Liver (tissue), 3 donors: ENCODE measurements around the gene SLC36A3.

Experiments
- ATF3 ChIP-seq: IDR thresholded peaks from 2 replicates; pipeline ENCODE4 v1.6.1; 2016; ENCODE audit warnings: antibody characterized with exemption
- CTCF ChIP-seq: fragments of 150-350 bp; IDR thresholded peaks from 2 replicates; pipeline ENCODE4 v1.5.1; 2017; ENCODE audit warnings: improper control_type of control experiment, low read depth, low read length; ENCODE audit not compliant: missing input control
- EGR1 ChIP-seq, 2 donors: IDR thresholded peaks; 2 replicates each; pipeline ENCODE4 v1.6.1; 2016 to 2018; ENCODE audit warnings: antibody characterized with exemption in 2 of 2, low read depth in 2 of 2
- FOXA1 ChIP-seq: IDR thresholded peaks from 2 replicates; pipeline ENCODE4 v1.6.1; 2016; ENCODE audit warnings: antibody characterized with exemption
- HNF4A ChIP-seq, 2 donors: conservative IDR thresholded peaks; 2 replicates each; pipeline ENCODE4 v1.6.1; 2016; ENCODE audit warnings: antibody characterized with exemption in 2 of 2, mild to moderate bottlenecking in 2 of 2
- HNF4G ChIP-seq: IDR thresholded peaks from 2 replicates; pipeline ENCODE4 v1.6.1; 2016; ENCODE audit warnings: antibody characterized with exemption
- JUND ChIP-seq, 2 donors: IDR thresholded peaks; 2 replicates each; pipeline ENCODE4 v1.6.1; 2016; ENCODE audit warnings: antibody characterized with exemption in 2 of 2
- MAX ChIP-seq: IDR thresholded peaks from 2 replicates; pipeline ENCODE4 v1.6.1; 2016; ENCODE audit warnings: antibody characterized with exemption
- RAD21 ChIP-seq, 2 donors: IDR thresholded peaks; 2 replicates each; pipeline ENCODE4 v1.6.1; 2016; ENCODE audit warnings: antibody characterized with exemption in 2 of 2, mild to moderate bottlenecking in 2 of 2
- REST ChIP-seq: IDR thresholded peaks from 2 replicates; pipeline ENCODE4 v1.6.1; 2016; ENCODE audit warnings: antibody characterized with exemption, mild to moderate bottlenecking
- RXRA ChIP-seq, 2 donors: IDR thresholded peaks; 2 replicates each; pipeline ENCODE4 v1.6.1; 2017 to 2018; ENCODE audit warnings: antibody characterized with exemption in 2 of 2, mild to moderate bottlenecking in 1 of 2
- SP1 ChIP-seq: IDR thresholded peaks from 2 replicates; pipeline ENCODE4 v1.6.1; 2018; ENCODE audit warnings: antibody characterized with exemption, mild to moderate bottlenecking
- TAF1 ChIP-seq: conservative IDR thresholded peaks from 2 replicates; pipeline ENCODE4 v1.6.1; 2016; ENCODE audit warnings: antibody characterized with exemption, mild to moderate bottlenecking
- ZBTB33 ChIP-seq: IDR thresholded peaks from 2 replicates; pipeline ENCODE4 v1.6.1; 2016; ENCODE audit warnings: antibody characterized with exemption
- donor health status: healthy.
- donor health status: healthy.

GRCh38 chr5:151267491-151268260, 35.9 kb downstream of the SLC36A3 start:
- no peak for TF ChIP-seq TAF1
- TF ChIP-seq CTCF: no peak
- TF ChIP-seq RAD21 (IDR thresholded peaks at IDR 0.05): no peak
- TF ChIP-seq ZBTB33: no peak
- no peak for TF ChIP-seq REST
- TF ChIP-seq MAX: no peak
- TF ChIP-seq ATF3: no peak
- TF ChIP-seq HNF4G: no peak
- TF ChIP-seq RXRA (IDR thresholded peaks at IDR 0.05): no peak
- no peak for TF ChIP-seq JUND (IDR thresholded peaks at IDR 0.05)
- no peak for TF ChIP-seq FOXA1
- TF ChIP-seq EGR1 (IDR thresholded peaks at IDR 0.05; ENCODE audit: low read depth in 2 of 2): no peak
- TF ChIP-seq SP1: no peak
- no peak for TF ChIP-seq HNF4A (conservative IDR thresholded peaks at IDR 0.05)
